DND-41 (cell line): ENCODE data around the gene ZNF75A.

Source experiments
- ATAC-seq: fragments of 200-7000 bp; cut with Tn5 transposase; 3 replicates; pipeline ENCODE4 v1.9.1; 2021; ENCODE audit warnings: low read depth; ENCODE audit not compliant: insufficient read depth
- DNase-seq: peaks from one replicate; pipeline ENCODE4 v3.0.0-alpha.2; 2020
- H2AFZ ChIP-seq: 2 replicates; pipeline ENCODE4 v1.6.0; 2012; ENCODE audit warnings: low read depth, low read length
- H3K27ac ChIP-seq: 2 replicates; pipeline ENCODE4 v1.5.1; 2012; ENCODE audit warnings: low read length, inconsistent platforms
- H3K27me3 ChIP-seq: fragments of 200-600 bp; sonication (generic); 2 replicates; pipeline ENCODE4 v1.6.0; 2012; ENCODE audit warnings: low read length, mild to moderate bottlenecking, inconsistent platforms; ENCODE audit not compliant: insufficient read depth, poor library complexity
- H3K36me3 ChIP-seq: 2 replicates; pipeline ENCODE4 v1.5.1; 2012; ENCODE audit warnings: low read length, inconsistent platforms; ENCODE audit not compliant: insufficient read depth
- H3K4me1 ChIP-seq: 2 replicates; pipeline ENCODE4 v1.5.1; 2012; ENCODE audit warnings: mild to moderate bottlenecking, low read length; ENCODE audit not compliant: insufficient read depth
- H3K4me2 ChIP-seq: 2 replicates; pipeline ENCODE4 v1.6.0; 2012; ENCODE audit warnings: mild to moderate bottlenecking, moderate library complexity, low read length, inconsistent platforms; ENCODE audit not compliant: insufficient read depth
- H3K4me3 ChIP-seq, 2 experiments: fragments of 200-600 bp in 1 of 2; shearing (Covaris generic) in 1 of 2; 2 replicates each; pipeline ENCODE4 v1.5.1; 2012 to 2016; ENCODE audit warnings: inconsistent platforms in 2 of 2, low read length in 2 of 2, mild to moderate bottlenecking in 2 of 2, low read depth in 1 of 2, moderate library complexity in 1 of 2
- H3K79me2 ChIP-seq: 2 replicates; pipeline ENCODE4 v1.6.0; 2012; ENCODE audit warnings: low read length, inconsistent platforms; ENCODE audit not compliant: insufficient read depth
- H3K9ac ChIP-seq: 2 replicates; pipeline ENCODE4 v1.6.0; 2012; ENCODE audit warnings: low read depth, mild to moderate bottlenecking, inconsistent platforms, low read length, moderate library complexity
- H3K9me3 ChIP-seq: 2 replicates; pipeline ENCODE4 v1.5.1; 2012; ENCODE audit warnings: low read length, moderate library complexity, mild to moderate bottlenecking, inconsistent platforms; ENCODE audit not compliant: insufficient read depth, severe bottlenecking
- H4K20me1 ChIP-seq: 2 replicates; pipeline ENCODE4 v1.6.0; 2012; ENCODE audit warnings: low read length; ENCODE audit not compliant: insufficient read depth
- CTCF ChIP-seq: IDR thresholded peaks from 2 replicates; pipeline ENCODE4 v1.5.1; 2012; ENCODE audit warnings: borderline replicate concordance, low read length, moderate library complexity, mild to moderate bottlenecking; ENCODE audit not compliant: poor library complexity, severe bottlenecking; ENCODE audit errors: extremely low read depth
- EZH2 ChIP-seq: IDR thresholded peaks from 3 replicates; pipeline ENCODE4 v1.6.1; 2012; ENCODE audit warnings: borderline replicate concordance, low read depth, mild to moderate bottlenecking, moderate library complexity, low read length, inconsistent platforms; ENCODE audit not compliant: severe bottlenecking

The ZNF75A gene

GRCh38 chr16:3259836-3260235 lies 45.5 kb upstream of the ZNF75A start:
- Histone ChIP-seq H3K27ac (no peak overlapping the region), H4K20me1 (no peaks in the 10 kb centered on the region), H2AFZ (no peak overlapping the region), H3K4me1 (peaks cover 13% of the 10 kb centered on the region), H3K9me3 (no peaks in the 10 kb centered on the region), H3K9ac (no peak overlapping the region), H3K79me2 (peaks cover 5% of the 10 kb centered on the region), H3K27me3 (no peaks in the 10 kb centered on the region), H3K4me3 (no peak overlapping the region), H3K4me2 (no peak overlapping the region), H3K36me3 (no peaks in the 10 kb centered on the region)
- no peak for TF ChIP-seq EZH2
- TF ChIP-seq CTCF, result no peak
- ATAC-seq, result no peak
- DNase-seq, result no peak

GRCh38 chr16:3262517-3262916 lies 42.8 kb upstream of the ZNF75A start:
- peak overlapping the region; percentile 90 for H3K9ac ChIP-seq
- H3K27me3 ChIP-seq, result no peaks in the 10 kb centered on the region
- H3K27ac ChIP-seq, result peak overlapping the region; percentile 83; the same call in 1 of the 2 replicates
- H3K4me1 ChIP-seq, result peaks cover 32% of the 10 kb centered on the region
- H2AFZ ChIP-seq, result peak overlapping the region; percentile 73; the same call in 1 of the 2 replicates
- no peaks in the 10 kb centered on the region for H4K20me1 ChIP-seq
- H3K4me3 ChIP-seq, result peak overlapping the region in 1 of 2 experiments; percentile 80; a peak in 2 of 4 replicates
- no peak for DNase-seq
- H3K36me3 ChIP-seq, result peaks cover 11% of the 10 kb centered on the region
- no peaks in the 10 kb centered on the region for H3K9me3 ChIP-seq
- no peak for TF ChIP-seq CTCF
- peaks cover 16% of the 10 kb centered on the region for H3K79me2 ChIP-seq
- ATAC-seq, result no peak
- H3K4me2 ChIP-seq, result peak overlapping the region; percentile 78

GRCh38 chr16:3264137-3265036 lies 40.9 kb upstream of the ZNF75A start:
- peak overlapping the region; percentile 90 for H3K9ac ChIP-seq
- H2AFZ ChIP-seq, result peak overlapping the region; percentile 90
- H3K27ac ChIP-seq, result peak overlapping the region; percentile 83
- H3K4me3 ChIP-seq, result peak overlapping the region; percentile 69 to 80
- H3K27me3 ChIP-seq, result no peaks in the 10 kb centered on the region
- TF ChIP-seq CTCF (peak; percentile 18), EZH2 (no peak)
- peak overlapping the region; percentile 78 for H3K4me2 ChIP-seq
- no peaks in the 10 kb centered on the region for H3K9me3 ChIP-seq
- H3K79me2 ChIP-seq, result peaks cover 16% of the 10 kb centered on the region
- ATAC-seq, result peak; percentile 92
- DNase-seq, result peak; percentile 100
- H4K20me1 ChIP-seq, result no peaks in the 10 kb centered on the region
- H3K36me3 ChIP-seq, result peaks cover 19% of the 10 kb centered on the region
- H3K4me1 ChIP-seq, result peaks cover 32% of the 10 kb centered on the region
